Gastrocnemius medialis (tissue), 4 donors: ENCODE results near the gene GYG2.
"Not testable (repeated sequence)": the region's sequence is repeated elsewhere in the genome, so short reads cannot be mapped to it uniquely, and the experiment has no call there.

Source experiments
- POLR2A ChIP-seq, 2 donors: fragments of 450-650 bp; IDR thresholded peaks; one replicate each; pipeline ENCODE4 v1.6.1; 2017; ENCODE audit warnings: antibody characterized with exemption in 2 of 2, mild to moderate bottlenecking in 2 of 2, moderate library complexity in 2 of 2
- TF ChIP-seq, protein P1 (sequence below), 5 experiments: fragments of 450-650 bp in 3 of 5; fragments of 200-600 bp in 2 of 5; sonication (generic) in 2 of 5; IDR thresholded peaks in 4 of 5; conservative IDR thresholded peaks in 1 of 5; 1 replicate in 4 of 5; 2 replicates in 1 of 5; pipeline ENCODE4 v1.5.1; 2016 to 2019; ENCODE audit warnings: antibody characterized with exemption in 5 of 5, mild to moderate bottlenecking in 3 of 5, moderate library complexity in 3 of 5

GRCh38 chrX:2803486-2803885 is 25.2 kb upstream of the GYG2 start:
- TF ChIP-seq, protein P1, sequence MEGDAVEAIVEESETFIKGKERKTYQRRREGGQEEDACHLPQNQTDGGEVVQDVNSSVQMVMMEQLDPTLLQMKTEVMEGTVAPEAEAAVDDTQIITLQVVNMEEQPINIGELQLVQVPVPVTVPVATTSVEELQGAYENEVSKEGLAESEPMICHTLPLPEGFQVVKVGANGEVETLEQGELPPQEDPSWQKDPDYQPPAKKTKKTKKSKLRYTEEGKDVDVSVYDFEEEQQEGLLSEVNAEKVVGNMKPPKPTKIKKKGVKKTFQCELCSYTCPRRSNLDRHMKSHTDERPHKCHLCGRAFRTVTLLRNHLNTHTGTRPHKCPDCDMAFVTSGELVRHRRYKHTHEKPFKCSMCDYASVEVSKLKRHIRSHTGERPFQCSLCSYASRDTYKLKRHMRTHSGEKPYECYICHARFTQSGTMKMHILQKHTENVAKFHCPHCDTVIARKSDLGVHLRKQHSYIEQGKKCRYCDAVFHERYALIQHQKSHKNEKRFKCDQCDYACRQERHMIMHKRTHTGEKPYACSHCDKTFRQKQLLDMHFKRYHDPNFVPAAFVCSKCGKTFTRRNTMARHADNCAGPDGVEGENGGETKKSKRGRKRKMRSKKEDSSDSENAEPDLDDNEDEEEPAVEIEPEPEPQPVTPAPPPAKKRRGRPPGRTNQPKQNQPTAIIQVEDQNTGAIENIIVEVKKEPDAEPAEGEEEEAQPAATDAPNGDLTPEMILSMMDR (IDR thresholded peaks at IDR 0.05 in 4 of 5, conservative IDR thresholded peaks at IDR 0.05 in 1 of 5) = not testable (repeated sequence)
- not testable (repeated sequence) for TF ChIP-seq POLR2A (IDR thresholded peaks at IDR 0.05)
